Stimulated activated CD4-positive, alpha-beta T cell treated with anti-CD3 and anti-CD28 coated beads, TNF-alpha, amount 100 ng/mL, for 24 hours (primary cell): ENCODE results near the gene SGMS1.
"Not testable (repeated sequence)": the region's sequence is repeated elsewhere in the genome, so short reads cannot be mapped to it uniquely, and the experiment has no call there.

Experiments
- DNase-seq, 3 experiments: peaks; one replicate each; pipeline ENCODE4 v3.0.0-alpha.2; 2020; ENCODE audit warnings: low read depth in 3 of 3

The SGMS1 gene

DNA sequence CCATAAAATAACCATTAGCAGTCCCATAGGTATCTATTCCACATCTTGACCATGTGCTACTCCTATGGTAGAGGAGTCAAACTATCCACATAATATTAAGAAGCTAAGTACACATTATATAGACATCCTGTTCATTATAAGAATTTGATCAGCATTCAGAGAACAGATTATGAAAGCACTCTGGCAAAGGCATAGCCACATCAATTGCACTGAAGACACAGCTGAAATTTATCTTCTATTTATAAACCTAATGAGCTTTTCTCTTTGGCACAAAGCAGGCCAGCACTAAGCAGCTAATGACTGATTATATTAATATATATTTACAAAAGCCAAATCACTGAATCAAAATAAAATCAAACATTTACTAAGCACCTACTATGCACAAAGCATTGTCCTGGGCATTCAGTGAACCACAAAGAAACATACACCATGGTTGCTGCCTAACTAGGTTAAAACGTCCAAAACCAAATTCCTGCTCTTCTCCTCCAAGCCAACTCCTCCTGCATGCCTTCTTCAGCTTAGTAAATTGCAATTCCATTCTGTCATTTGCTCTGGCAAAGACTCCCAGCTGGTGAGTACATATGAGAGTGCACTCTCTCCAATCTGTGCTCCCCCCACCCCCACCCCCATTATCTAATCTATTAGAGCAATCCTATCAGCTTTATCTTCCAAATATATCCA lies 249.8 kb downstream of the SGMS1 start:
- DNase-seq, result no peak

- no peak for DNase-seq
Observed at GRCh38 chr10:50369931-50370330, 253.8 kb downstream of the SGMS1 start.

DNA sequence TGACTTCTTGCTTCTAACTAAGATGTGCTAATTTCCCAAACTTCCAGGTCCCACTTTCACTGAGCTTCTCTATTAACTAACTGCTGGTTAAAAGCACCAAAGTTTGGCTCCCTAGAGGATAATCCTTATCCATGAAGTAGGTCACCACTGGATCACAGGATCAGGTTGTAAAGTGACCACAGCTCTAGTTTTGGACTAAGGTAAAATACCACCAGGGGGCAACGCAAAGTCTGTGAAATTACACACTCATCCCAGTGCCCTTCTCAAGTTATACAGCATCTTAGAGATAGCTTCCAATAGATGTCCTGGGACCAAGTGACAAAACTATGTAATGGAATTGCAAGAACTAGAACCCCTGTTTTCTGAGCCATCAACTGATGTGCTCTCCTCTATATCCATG lies 256.0 kb downstream of the SGMS1 start:
- DNase-seq, result no peak

DNA sequence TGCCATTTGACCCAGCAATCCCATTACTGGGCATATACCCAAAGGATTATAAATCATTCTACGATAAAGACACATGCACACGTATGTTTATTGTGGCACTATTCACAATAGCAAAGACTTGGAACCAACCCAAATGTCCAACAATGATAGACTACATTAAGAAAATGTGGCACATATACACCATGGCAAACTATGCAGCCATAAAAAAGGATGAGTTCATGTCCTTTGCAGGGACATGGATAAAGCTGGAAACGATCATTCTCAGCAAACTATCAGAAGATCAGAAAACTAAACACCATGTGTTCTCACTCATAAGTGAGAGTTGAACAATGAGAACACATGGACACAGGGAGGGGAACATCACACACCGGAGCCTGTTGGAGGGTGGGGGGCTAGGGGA lies 257.3 kb downstream of the SGMS1 start:
- not testable (repeated sequence) for DNase-seq

DNA sequence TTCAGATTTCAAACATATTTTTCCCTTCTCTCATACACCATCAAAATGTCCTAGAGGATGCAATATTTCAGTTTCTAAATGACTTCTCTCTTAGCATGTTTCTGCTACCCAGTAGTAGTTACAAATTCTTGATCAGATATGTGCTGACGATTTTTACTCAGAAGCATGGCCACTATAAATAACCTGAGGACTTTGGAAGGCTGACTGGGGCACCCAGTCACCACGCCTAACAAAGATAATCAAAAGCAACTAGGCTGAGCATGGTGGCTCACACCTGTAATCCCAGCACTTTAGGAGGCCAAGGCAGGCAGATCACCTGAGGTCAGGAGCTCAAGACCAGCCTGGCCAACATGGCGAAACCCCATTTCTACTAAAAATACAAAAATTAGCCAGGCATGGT lies 259.0 kb downstream of the SGMS1 start:
- not testable (repeated sequence) for DNase-seq

DNA sequence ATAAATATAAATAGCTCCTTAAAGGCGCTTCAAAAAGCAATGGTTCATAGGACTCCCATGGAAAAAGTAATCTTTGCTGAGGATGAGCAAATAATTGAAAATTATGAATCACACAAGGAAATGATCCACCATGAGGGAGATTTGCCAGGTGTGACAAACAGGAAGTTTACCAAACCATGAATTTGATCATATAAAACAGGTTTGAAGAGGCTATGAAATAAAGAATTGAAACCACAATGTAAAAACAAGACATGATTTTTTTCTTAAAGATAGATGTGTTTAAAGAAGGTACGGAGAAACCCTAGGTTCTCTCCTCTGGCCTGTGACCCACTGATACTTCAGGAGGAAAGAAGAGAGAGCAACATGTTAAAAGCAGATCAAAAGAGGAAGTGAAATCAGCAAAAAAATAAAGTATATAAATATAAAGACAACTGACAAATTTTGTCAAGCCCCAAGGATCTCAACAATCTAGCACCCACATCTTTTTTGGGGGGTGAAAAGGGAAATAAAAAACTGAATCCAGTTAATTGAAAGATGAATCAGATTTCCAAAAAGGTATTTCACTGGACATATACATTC lies 261.1 kb downstream of the SGMS1 start:
- DNase-seq, result no peak

DNA sequence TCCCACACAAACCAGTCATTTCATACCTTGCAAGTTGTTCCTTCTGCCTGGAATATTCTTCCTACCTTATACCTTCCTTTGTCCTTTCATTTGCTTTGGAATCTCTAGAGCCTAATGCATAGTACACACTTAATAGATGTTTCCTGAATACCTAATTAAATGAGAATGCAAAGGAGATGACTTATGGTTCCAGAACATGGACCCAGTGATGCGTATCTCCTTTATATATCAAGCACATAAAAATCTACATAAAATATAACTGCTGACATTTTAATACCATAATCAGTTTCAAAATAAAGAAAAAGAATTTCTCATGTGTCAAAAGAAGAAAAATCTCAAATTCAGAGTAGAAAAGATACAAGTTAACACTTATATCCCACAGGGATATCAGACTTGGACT lies 261.8 kb downstream of the SGMS1 start:
- DNase-seq, result no peak

- no peak for DNase-seq
Observed at GRCh38 chr10:50360077-50360850, 263.5 kb downstream of the SGMS1 start.

DNA sequence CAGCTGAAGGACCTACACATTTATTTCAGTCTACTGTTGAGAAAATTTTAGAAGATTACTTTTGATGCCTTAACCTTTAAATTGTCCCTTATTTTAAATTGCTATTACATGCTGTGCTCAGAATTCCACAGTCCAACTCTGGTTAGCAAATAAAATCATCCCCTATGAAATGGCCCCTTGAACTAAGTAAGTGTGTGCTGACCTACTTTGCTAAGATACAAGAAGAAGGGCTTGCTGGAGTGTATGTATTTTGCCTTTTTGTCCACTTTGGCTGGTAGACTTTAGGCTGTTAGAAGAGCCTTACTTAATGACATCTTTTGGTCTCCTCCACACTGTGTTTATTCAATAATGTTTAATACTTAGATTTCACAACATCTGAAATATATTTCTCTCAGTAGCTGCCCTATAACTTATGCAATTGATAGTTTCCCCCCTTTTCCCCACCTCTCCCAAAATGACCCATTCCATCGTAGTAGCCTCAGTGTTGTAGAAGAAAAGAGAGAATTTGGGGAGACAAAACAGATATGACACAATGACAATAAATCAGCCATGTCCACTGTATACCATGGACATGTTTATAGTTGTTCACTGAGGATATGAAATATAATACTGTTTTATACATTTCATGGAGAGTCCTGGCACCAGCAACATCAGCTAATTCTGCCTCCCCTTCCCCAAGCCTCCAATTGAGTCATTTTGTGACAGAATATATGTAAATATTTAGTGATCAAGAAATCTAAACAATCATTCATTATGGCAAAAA lies 264.6 kb downstream of the SGMS1 start:
- DNase-seq, result no peak

GRCh38 chr10:50358411-50358810 lies 265.3 kb downstream of the SGMS1 start:
- no peak for DNase-seq

- DNase-seq, result not testable (repeated sequence)
Observed at GRCh38 chr10:50356481-50356832, 267.3 kb downstream of the SGMS1 start.

GRCh38 chr10:50355693-50356480 lies 267.9 kb downstream of the SGMS1 start:
- not testable (repeated sequence) for DNase-seq

DNA sequence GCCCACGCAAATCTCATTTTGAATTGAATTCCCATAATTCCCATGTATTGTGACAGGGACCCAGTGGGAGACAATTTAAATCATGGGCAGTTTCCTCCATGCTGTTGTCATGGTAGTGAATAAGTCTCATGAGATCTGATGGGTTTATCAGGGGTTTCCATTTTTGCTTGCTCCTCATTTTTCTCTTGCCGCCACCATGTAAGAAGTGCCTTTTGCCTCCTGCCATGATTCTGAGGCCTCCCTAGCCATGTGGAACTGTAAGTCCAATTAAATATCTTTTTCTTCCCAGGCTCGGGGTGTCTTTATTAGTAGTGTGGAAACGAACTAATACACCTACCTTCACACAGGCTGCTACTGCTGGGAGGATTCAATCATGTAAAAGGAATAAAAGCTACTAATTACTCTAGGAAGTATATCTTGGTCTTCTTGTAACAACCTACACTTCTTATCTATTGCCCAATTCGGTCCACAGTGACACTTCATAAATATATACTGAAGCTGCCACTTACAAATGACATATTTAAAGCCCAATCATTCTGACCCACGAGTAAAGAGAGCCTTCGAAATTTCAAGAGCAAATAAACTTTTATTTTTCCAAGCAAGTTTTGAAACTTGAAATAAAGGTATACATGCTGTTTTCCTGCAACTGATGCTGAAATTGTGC lies 272.1 kb downstream of the SGMS1 start:
- no peak for DNase-seq

GRCh38 chr10:50350366-50350765 lies 273.4 kb downstream of the SGMS1 start:
- DNase-seq, result no peak

GRCh38 chr10:50349554-50349953 lies 274.2 kb downstream of the SGMS1 start:
- no peak for DNase-seq

- no peak for DNase-seq
Observed at GRCh38 chr10:50347394-50347802, 276.4 kb downstream of the SGMS1 start.

DNA sequence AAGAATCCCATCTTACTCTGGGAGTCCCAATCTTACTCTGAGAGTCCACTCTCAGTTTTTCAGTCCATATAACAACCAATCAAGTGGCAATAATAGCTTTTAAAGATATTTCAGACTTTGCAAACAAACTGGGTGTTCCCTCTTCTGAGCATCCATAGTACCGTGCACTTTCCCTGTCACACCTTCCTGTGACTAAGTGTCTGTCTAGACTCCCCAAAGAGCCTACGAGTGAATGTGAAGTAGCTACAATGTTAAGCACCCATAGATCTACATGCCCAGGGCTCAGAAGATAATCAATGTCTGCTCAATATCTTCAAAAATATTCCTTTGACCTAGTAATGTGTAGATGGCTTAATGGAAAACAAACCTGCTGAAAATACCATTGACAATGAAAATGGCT lies 276.8 kb downstream of the SGMS1 start:
- no peak for DNase-seq

DNA sequence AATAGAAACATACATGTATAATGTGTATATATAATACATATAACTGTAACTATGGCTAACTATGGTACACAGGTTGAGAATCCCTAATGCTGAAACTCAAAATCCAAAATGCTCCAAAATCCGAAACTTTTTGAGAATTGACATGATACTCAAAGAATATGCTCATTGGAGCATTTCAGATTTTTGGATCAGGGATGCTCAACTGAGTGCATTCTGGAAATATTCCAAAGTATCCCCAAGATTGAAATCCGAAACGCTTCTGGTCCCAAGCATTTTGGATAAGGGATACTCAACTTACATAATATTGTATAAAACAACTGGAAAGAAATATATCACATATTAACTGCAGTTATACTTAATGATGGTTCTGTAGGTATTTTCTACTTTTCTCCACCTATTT lies 278.2 kb downstream of the SGMS1 start:
- DNase-seq, result no peak

DNA sequence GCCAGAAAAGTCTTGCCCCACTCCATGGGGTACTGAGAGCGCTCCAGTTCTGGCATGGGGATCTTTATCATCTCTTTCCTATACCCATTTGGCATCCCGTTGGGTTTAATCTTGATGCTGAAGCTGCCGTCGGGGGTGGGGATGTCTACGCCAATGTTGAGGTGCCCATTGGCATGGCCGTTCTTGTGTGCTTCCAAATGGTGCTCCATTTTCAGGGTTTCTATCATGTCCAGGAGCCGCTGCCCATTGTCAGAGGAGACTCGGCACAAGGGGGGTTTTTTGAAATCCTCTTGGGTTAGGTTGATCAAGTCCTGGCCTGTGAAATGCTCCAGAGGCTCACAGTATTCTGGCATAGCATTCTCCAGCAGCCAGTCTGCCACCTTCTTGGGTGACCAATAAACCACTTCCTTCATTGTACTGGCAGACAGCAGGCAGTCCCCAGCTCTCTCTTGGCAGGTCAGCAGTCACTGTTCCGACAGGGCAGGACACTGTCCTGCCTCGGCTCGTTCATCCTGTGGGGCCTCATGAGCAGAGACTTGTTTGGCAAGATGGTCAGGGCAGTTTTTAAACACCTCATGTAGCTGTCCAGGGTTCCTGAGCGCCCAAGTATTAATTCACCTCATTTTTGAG lies 279.9 kb downstream of the SGMS1 start:
- no peak for DNase-seq

- no peak for DNase-seq
Observed at GRCh38 chr10:50341987-50342386, 281.8 kb downstream of the SGMS1 start.

- DNase-seq, result no peak
Observed at GRCh38 chr10:50336140-50336539, 287.6 kb downstream of the SGMS1 start.
